Measurements from ENCODE around the gene NKAIN1. TPM values are rescaled to one million over a fixed set of nuclear protein-coding genes. Genes with fewer than 3 reads are reported as not detected.

The NKAIN1 gene
- total RNA-seq, 1 experiment from 2014 or later, result 36.8 TPM

GRCh38 chr1:31234870-31235269, 4.8 kb downstream of the NKAIN1 start:
- ChIA-PET POLR2A (no interaction called here), CTCF (interaction anchor here (0.6 to 2.7 kb wide), 3 partner anchors 41 to 53 kb away, joined by 4 to 7 read pairs (median 5); no protein-coding TSS in a partner anchor)
- no peaks in the 10 kb centered on the region for H3K9me3 Mint-ChIP-seq
- H3K27ac Mint-ChIP-seq, result no peak overlapping the region
- peaks cover 14% of the 10 kb centered on the region for H3K27me3 Mint-ChIP-seq (ENCODE audit: low read depth)
- H3K36me3 Mint-ChIP-seq, result no peaks in the 10 kb centered on the region
- ATAC-seq, result no peak
- H3K4me3 Mint-ChIP-seq, result no peak overlapping the region
- TF ChIP-seq HMGA2 (CRISPR knock-in tag; IDR thresholded peaks at IDR 0.05) (no peak), ELF4 (CRISPR knock-in tag; IDR thresholded peaks at IDR 0.05; ENCODE audit: low read depth) (no peak), TCF7 (CRISPR knock-in tag; IDR thresholded peaks at IDR 0.05; ENCODE audit: low read depth) (no peak), ZNF423 (CRISPR knock-in tag; IDR thresholded peaks at IDR 0.05) (no peak), NFATC4 (CRISPR knock-in tag; IDR thresholded peaks at IDR 0.05) (no peak), TEAD4 (CRISPR knock-in tag; IDR thresholded peaks at IDR 0.05) (no peak), ZBTB43 (CRISPR knock-in tag; IDR thresholded peaks at IDR 0.05) (no peak), EMX1 (CRISPR knock-in tag; IDR thresholded peaks at IDR 0.05) (no peak), TP53 (CRISPR knock-in tag; IDR thresholded peaks at IDR 0.05) (no peak), ZMAT4 (CRISPR knock-in tag; IDR thresholded peaks at IDR 0.05) (no peak), CREM (CRISPR knock-in tag; IDR thresholded peaks at IDR 0.05) (no peak), MYBL2 (CRISPR knock-in tag; IDR thresholded peaks at IDR 0.05) (no peak), USF2 (CRISPR knock-in tag; IDR thresholded peaks at IDR 0.05) (no peak), ZNF317 (CRISPR knock-in tag; IDR thresholded peaks at IDR 0.05; ENCODE audit: borderline replicate concordance, low read depth) (no peak), NFE2L1 (CRISPR knock-in tag; IDR thresholded peaks at IDR 0.05) (no peak), NR1H2 (CRISPR knock-in tag; IDR thresholded peaks at IDR 0.05) (no peak), KAT7 (CRISPR knock-in tag; IDR thresholded peaks at IDR 0.05; ENCODE audit: borderline replicate concordance) (no peak), ATF1 (CRISPR knock-in tag; IDR thresholded peaks at IDR 0.05) (no peak), GABPB1 (CRISPR knock-in tag; IDR thresholded peaks at IDR 0.05) (no peak)
- peaks cover 16% of the 10 kb centered on the region for H3K4me1 Mint-ChIP-seq
- DNase-seq (ENCODE audit: low spot score), result no peak

GRCh38 chr1:31234123-31234708, 5.5 kb downstream of the NKAIN1 start:
- Mint-ChIP-seq H3K4me1 (peaks cover 16% of the 10 kb centered on the region), H3K4me3 (no peak overlapping the region), H3K9me3 (no peaks in the 10 kb centered on the region), H3K27me3 (ENCODE audit: low read depth) (peaks cover 14% of the 10 kb centered on the region), H3K27ac (peak overlapping the region; percentile 49; the same call in 1 of the 2 replicates), H3K36me3 (no peaks in the 10 kb centered on the region)
- ChIA-PET POLR2A (no interaction called here), CTCF (interaction anchor here (0.6 to 2.7 kb wide), 4 partner anchors 40 to 62 kb away, joined by 3 to 7 read pairs (median 4); partner anchors contain the start of genes SNRNP40 and ZCCHC17)
- DNase-seq (ENCODE audit: low spot score), result no peak
- no peak for ATAC-seq
- no peak for TF ChIP-seq ZSCAN18 (CRISPR knock-in tag; IDR thresholded peaks at IDR 0.05)
- TF ChIP-seq E2F5 (CRISPR knock-in tag; IDR thresholded peaks at IDR 0.05), result no peak
- no peak for TF ChIP-seq USF1 (CRISPR knock-in tag; IDR thresholded peaks at IDR 0.05)
- no peak for TF ChIP-seq PRRX2 (CRISPR knock-in tag; IDR thresholded peaks at IDR 0.05)
- no peak for TF ChIP-seq TCF7 (CRISPR knock-in tag; IDR thresholded peaks at IDR 0.05; ENCODE audit: low read depth)
- no peak for TF ChIP-seq GABPB1 (CRISPR knock-in tag; IDR thresholded peaks at IDR 0.05)
- TF ChIP-seq IRF2 (CRISPR knock-in tag; IDR thresholded peaks at IDR 0.05; ENCODE audit: borderline replicate concordance, low read depth), result no peak
- TF ChIP-seq CREB1 (CRISPR knock-in tag; IDR thresholded peaks at IDR 0.05), result no peak
- no peak for TF ChIP-seq SP1 (CRISPR knock-in tag; conservative IDR thresholded peaks at IDR 0.05)
- no peak for TF ChIP-seq ZBTB21 (CRISPR knock-in tag; IDR thresholded peaks at IDR 0.05; ENCODE audit: borderline replicate concordance)
- no peak for TF ChIP-seq ARID4B (CRISPR knock-in tag; IDR thresholded peaks at IDR 0.05; ENCODE audit: borderline replicate concordance)
